Spleen (tissue), 7 donors: Measurements from ENCODE around the gene FAM20C.

Source experiments
- POLR2A ChIP-seq, 3 donors: fragments of 450-650 bp; IDR thresholded peaks; one replicate each; pipeline ENCODE4 v1.5.1; 2017; ENCODE audit warnings: antibody characterized with exemption in 3 of 3, mild to moderate bottlenecking in 1 of 3
- TF ChIP-seq, protein P1 (sequence below), 11 experiments: fragments of 200-600 bp in 7 of 11; fragments of 450-650 bp in 4 of 11; sonication (generic) in 4 of 11; IDR thresholded peaks in 8 of 11; conservative IDR thresholded peaks in 3 of 11; 1 replicate in 7 of 11; 2 replicates in 4 of 11; pipeline versions ENCODE4 v1.4.0 to v1.8.0; 2016 to 2021; ENCODE audit warnings: antibody characterized with exemption in 11 of 11, inconsistent platforms in 4 of 11, mild to moderate bottlenecking in 1 of 11
- donor health status: DM: no; HTN: no; CAD: no; lungs with moderate emphysema.
- donor health status: DM: no; HTN: no; CAD: no.
- donor health status: DM: no; HTN: no; CAD: no.

DNA sequence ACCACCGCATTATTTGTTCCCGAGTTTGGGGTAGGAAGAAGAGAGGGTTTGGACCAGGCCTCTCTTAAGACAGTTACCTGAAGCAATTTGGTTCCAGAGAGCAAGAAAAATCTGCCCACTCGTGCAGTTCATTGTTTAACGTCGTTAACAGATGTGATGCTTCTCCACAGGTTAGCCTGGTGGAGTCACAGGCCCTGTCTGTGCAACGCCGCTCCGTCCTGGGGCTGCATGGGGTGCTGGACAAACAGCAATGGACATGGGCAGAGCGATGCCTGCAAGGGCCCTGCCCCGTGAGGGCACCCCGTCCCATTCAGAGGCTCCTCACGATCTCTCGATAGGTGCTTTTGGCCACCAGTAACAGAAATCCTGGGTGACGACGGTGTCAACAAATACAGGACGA lies 107.3 kb downstream of the FAM20C start:
- TF ChIP-seq POLR2A (IDR thresholded peaks at IDR 0.05) = no peak
- TF ChIP-seq, protein P1, sequence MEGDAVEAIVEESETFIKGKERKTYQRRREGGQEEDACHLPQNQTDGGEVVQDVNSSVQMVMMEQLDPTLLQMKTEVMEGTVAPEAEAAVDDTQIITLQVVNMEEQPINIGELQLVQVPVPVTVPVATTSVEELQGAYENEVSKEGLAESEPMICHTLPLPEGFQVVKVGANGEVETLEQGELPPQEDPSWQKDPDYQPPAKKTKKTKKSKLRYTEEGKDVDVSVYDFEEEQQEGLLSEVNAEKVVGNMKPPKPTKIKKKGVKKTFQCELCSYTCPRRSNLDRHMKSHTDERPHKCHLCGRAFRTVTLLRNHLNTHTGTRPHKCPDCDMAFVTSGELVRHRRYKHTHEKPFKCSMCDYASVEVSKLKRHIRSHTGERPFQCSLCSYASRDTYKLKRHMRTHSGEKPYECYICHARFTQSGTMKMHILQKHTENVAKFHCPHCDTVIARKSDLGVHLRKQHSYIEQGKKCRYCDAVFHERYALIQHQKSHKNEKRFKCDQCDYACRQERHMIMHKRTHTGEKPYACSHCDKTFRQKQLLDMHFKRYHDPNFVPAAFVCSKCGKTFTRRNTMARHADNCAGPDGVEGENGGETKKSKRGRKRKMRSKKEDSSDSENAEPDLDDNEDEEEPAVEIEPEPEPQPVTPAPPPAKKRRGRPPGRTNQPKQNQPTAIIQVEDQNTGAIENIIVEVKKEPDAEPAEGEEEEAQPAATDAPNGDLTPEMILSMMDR (IDR thresholded peaks at IDR 0.05 in 8 of 11, conservative IDR thresholded peaks at IDR 0.05 in 3 of 11) = no peak
